Measurements from ENCODE around the gene NTM. TPM values are rescaled to one million over a fixed set of nuclear protein-coding genes. Genes with fewer than 3 reads are reported as not detected.

The NTM gene
- total RNA-seq, 4 donors from 2014 or later, result 0.78 to 1.1 (median 0.88) TPM; not detected in 1

DNA sequence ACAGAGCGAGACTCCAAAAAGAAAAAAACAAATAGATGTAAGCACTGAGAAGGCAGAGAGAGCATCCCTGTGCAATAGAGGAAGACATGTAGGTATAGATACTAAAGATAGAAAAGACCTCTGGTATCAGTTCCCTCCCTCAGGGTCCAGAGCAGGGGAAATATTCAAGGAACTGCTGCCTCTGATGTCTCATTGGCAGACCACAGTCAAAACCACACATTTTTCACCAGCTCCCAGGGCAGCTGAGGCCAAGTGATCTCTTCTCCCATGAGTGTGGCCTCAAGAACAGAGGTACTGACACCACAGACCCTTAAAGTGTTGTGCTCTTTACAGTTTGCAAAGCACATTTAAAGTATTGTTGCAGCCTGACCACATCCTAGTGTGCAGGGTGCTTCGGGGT lies 288.5 kb downstream of the NTM start:
- no peak for DNase-seq
- 86 to 100% methylated on average over 1 to 2 of the region's 2 CpGs for WGBS, 2 donors
- H3K9me3 ChIP-seq, result no peaks in the 10 kb centered on the region
- H3K36me3 ChIP-seq, result no peaks in the 10 kb centered on the region
- no peak overlapping the region for H3K27ac ChIP-seq
- no peak overlapping the region for H3K4me3 ChIP-seq (replicated peaks in 1 of 3)
- intact Hi-C loops (cut with DNase I), result no loop called here
- peaks cover 0 to 15% of the 10 kb centered on the region in 2 donors for H3K4me1 ChIP-seq
- TF ChIP-seq, protein P1, sequence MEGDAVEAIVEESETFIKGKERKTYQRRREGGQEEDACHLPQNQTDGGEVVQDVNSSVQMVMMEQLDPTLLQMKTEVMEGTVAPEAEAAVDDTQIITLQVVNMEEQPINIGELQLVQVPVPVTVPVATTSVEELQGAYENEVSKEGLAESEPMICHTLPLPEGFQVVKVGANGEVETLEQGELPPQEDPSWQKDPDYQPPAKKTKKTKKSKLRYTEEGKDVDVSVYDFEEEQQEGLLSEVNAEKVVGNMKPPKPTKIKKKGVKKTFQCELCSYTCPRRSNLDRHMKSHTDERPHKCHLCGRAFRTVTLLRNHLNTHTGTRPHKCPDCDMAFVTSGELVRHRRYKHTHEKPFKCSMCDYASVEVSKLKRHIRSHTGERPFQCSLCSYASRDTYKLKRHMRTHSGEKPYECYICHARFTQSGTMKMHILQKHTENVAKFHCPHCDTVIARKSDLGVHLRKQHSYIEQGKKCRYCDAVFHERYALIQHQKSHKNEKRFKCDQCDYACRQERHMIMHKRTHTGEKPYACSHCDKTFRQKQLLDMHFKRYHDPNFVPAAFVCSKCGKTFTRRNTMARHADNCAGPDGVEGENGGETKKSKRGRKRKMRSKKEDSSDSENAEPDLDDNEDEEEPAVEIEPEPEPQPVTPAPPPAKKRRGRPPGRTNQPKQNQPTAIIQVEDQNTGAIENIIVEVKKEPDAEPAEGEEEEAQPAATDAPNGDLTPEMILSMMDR (IDR thresholded peaks at IDR 0.05), result no peak
- no peak for TF ChIP-seq POLR2A (IDR thresholded peaks at IDR 0.05)
- no peaks in the 10 kb centered on the region for H3K27me3 ChIP-seq

DNA sequence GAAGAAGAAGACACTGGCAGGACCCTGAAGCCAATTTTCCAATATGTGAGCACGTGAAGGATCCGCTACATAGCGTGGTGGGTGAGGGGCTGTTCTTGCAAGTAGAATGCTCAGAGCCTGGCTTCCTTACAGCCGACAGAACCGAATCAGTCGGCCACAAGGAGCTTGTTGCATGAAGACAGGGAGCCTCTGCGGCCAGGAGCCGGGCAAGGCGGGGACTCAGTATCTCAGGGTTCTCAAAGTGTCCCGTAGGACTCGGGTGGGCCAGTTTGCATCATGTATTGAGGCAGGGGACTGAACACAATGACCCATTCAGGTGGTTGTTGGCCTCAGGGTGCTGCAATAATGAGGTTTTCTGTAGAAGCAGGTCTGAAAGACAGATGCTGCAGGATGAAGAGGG lies 289.5 kb downstream of the NTM start:
- Histone ChIP-seq H3K9me3 (no peaks in the 10 kb centered on the region), H3K27me3 (no peaks in the 10 kb centered on the region), H3K4me3 (replicated peaks in 1 of 3) (no peak overlapping the region), H3K4me1 (peaks cover 0 to 15% of the 10 kb centered on the region in 2 donors), H3K36me3 (no peaks in the 10 kb centered on the region), H3K27ac (no peak overlapping the region)
- DNase-seq, result no peak
- no peak for TF ChIP-seq POLR2A (IDR thresholded peaks at IDR 0.05)
- TF ChIP-seq, protein P1 (IDR thresholded peaks at IDR 0.05), result no peak
- WGBS, 2 donors, result 88 to 89% methylated on average over 11 of the region's 11 CpGs
- intact Hi-C loops (cut with DNase I), result no loop called here

DNA sequence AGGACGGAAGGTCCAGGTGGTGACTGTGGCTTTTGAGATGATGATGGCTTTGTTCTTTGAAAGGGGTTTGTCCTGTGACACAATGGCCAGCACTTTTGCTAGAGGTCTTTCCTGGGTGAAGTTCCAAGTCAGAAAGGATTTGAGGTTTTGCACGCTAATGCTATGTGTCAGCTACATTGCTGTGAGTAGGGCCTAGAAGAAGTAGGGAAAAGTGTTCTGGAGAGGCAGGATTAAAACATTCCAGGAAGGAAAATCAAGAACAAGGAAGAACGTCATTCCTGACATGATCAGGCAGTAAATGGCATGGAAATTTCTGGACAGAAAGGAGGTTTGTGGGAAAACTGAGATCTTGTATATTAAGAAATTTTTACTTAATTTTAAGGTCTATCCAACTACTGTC lies 290.7 kb downstream of the NTM start:
- no peaks in the 10 kb centered on the region for H3K27me3 ChIP-seq
- no peaks in the 10 kb centered on the region for H3K9me3 ChIP-seq
- 78 to 87% methylated on average over 3 of the region's 3 CpGs for WGBS, 2 donors
- intact Hi-C loops (cut with DNase I), result no loop called here
- peaks cover 0 to 11% of the 10 kb centered on the region in 2 donors for H3K4me1 ChIP-seq
- TF ChIP-seq, protein P1 (IDR thresholded peaks at IDR 0.05), result no peak
- TF ChIP-seq POLR2A (IDR thresholded peaks at IDR 0.05), result no peak
- H3K36me3 ChIP-seq, result no peaks in the 10 kb centered on the region
- H3K4me3 ChIP-seq (replicated peaks in 1 of 3), result no peak overlapping the region
- no peak for DNase-seq
- H3K27ac ChIP-seq, result no peak overlapping the region

DNA sequence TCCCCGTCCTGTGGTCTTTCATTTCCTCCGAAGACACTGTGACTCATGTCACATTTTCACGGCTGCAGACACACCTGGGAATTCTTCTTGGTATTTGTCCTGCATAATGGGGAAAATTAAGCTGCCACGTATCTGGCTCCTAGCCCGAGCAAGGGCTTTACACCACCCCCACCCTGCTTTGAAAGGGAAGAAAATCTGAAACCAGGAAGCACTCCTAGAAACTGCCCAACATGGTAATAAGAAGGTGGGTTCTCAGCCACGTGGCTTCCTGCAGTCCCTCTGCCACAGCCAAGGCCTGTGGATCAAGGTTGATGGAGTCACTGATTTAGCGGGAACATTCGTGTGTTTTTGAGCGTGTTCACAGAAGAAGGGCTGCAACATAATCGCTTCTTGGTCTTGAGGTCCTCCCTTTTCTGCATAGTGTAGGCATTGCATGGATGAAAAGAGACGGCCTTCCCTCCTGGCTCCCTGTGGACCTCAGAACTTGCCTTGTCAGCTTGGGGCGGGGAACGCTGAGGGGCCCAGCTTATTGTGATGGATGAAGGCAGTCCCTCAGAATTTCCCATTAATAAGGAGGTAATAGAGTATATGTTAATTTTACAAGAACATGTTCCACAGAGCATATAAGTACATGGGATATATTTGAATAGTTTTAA lies 292.0 kb downstream of the NTM start:
- no peak for TF ChIP-seq POLR2A (IDR thresholded peaks at IDR 0.05)
- TF ChIP-seq, protein P1 (IDR thresholded peaks at IDR 0.05), result no peak
- Histone ChIP-seq H3K4me3 (replicated peaks in 1 of 3) (no peak overlapping the region), H3K36me3 (no peaks in the 10 kb centered on the region), H3K9me3 (no peaks in the 10 kb centered on the region), H3K27ac (no peak overlapping the region), H3K27me3 (no peaks in the 10 kb centered on the region), H3K4me1 (no peaks in the 10 kb centered on the region)
- WGBS, 2 donors, result 73 to 79% methylated on average over 13 of the region's 13 CpGs
- no peak for DNase-seq
- intact Hi-C loops (cut with DNase I), result no loop called here

DNA sequence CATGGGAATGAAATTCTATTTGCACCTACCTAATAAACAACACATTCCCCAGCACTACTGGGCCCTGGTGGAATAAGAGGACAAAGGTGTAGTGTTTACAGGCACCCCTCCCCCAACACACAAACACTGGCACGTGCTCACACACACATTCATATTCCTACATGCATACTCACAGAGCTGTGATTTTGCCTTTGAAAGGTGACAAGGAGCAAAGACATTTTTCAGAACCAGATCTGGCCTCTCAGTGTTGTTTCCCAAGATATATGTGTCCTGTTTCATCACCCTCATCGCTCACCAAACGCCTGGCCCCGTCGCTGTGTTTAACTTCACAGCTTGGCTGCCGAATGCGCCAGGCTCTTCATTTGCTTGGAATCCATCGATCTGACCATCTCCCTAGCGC lies 292.6 kb downstream of the NTM start:
- no peaks in the 10 kb centered on the region for H3K27me3 ChIP-seq
- WGBS, 2 donors, result 91 to 93% methylated on average over 9 of the region's 9 CpGs
- TF ChIP-seq, protein P1 (IDR thresholded peaks at IDR 0.05), result no peak
- TF ChIP-seq POLR2A (IDR thresholded peaks at IDR 0.05), result no peak
- intact Hi-C loops (cut with DNase I), result no loop called here
- no peak overlapping the region for H3K27ac ChIP-seq
- no peaks in the 10 kb centered on the region for H3K4me1 ChIP-seq
- DNase-seq, result no peak
- H3K9me3 ChIP-seq, result no peaks in the 10 kb centered on the region
- H3K4me3 ChIP-seq (replicated peaks in 1 of 3), result no peak overlapping the region
- H3K36me3 ChIP-seq, result no peaks in the 10 kb centered on the region
